T-cell (primary cell): ENCODE measurements around the gene NPFFR1. TPM values are rescaled to one million over a fixed set of nuclear protein-coding genes. Genes with fewer than 3 reads are reported as not detected.
"Not testable (repeated sequence)": the region's sequence is repeated elsewhere in the genome, so short reads cannot be mapped to it uniquely, and the experiment has no call there.

Experiments used
- ATAC-seq, 4 experiments: fragments of 200-7000 bp in 3 of 4; fragments of 150-1000 bp in 1 of 4; cut with Tn5 transposase; replicated peaks in 1 of 4; 1 replicate in 3 of 4; 2 replicates in 1 of 4; pipeline ENCODE4 v1.10.0; 2021; ENCODE audit warnings: moderate library complexity in 3 of 4, mild to moderate bottlenecking in 2 of 4, moderate number of reproducible peaks in 1 of 4
- CTCF ChIA-PET, 2 donors: fragments of 300-600 bp; sonication (Branson Sonifier 250); formaldehyde crosslinking; loops; one replicate each; lab custom pipeline; 2022; ENCODE audit warnings: antibody characterized with exemption in 2 of 2; lab: Charles Lee
- POLR2A ChIA-PET, 2 donors: fragments of 300-600 bp; sonication (Branson Sonifier 250); formaldehyde crosslinking; loops; one replicate each; lab custom pipeline; 2022; ENCODE audit warnings: antibody characterized with exemption in 2 of 2; lab: Charles Lee
- DNase-seq, 35 experiments: peaks; one replicate each; pipeline versions ENCODE4 v3.0.0 to v3.0.0-alpha.2; 2013 to 2023
- H3K27ac ChIP-seq: one replicate; pipeline ENCODE4 v1.5.1; 2013; ENCODE audit warnings: low read length
- H3K27me3 ChIP-seq, 2 experiments: replicated peaks in 1 of 2; 1 replicate in 1 of 2; 2 replicates in 1 of 2; pipeline versions ENCODE4 v1.6.1 to v1.7.0; 2013; ENCODE audit warnings: low read length in 1 of 2, mixed read lengths in 1 of 2; ENCODE audit not compliant: control insufficient read depth in 2 of 2, insufficient read depth in 2 of 2; ENCODE audit errors: extremely low read depth in 1 of 2
- H3K36me3 ChIP-seq, 2 donors: 1 replicate in 1 of 2; 2 replicates in 1 of 2; pipeline versions ENCODE4 v1.6.1 to v1.7.0; 2013; ENCODE audit warnings: low read length in 1 of 2; ENCODE audit not compliant: control insufficient read depth in 2 of 2, insufficient read depth in 1 of 2; ENCODE audit errors: extremely low read depth in 1 of 2
- H3K4me1 ChIP-seq, 2 experiments: 1 replicate in 1 of 2; 2 replicates in 1 of 2; pipeline versions ENCODE4 v1.6.1 to v1.7.0; 2013; ENCODE audit warnings: low read length in 2 of 2, mixed read lengths in 1 of 2; ENCODE audit not compliant: insufficient read depth in 2 of 2, control insufficient read depth in 1 of 2; ENCODE audit errors: extremely low read depth in 1 of 2
- H3K4me3 ChIP-seq, 2 donors: 1 replicate in 1 of 2; 2 replicates in 1 of 2; pipeline versions ENCODE4 v1.5.1 to v1.7.0; 2013; ENCODE audit warnings: mild to moderate bottlenecking in 2 of 2, low read length in 1 of 2, moderate library complexity in 1 of 2; ENCODE audit not compliant: control insufficient read depth in 1 of 2; ENCODE audit errors: extremely low read depth in 1 of 2
- H3K9me3 ChIP-seq: 2 replicates; pipeline ENCODE4 v1.7.0; 2013
- H3K27ac Mint-ChIP-seq, 2 donors: one replicate each; pipeline ENCODE4 v1.8.0; 2020 to 2021; ENCODE audit warnings: mild to moderate bottlenecking in 2 of 2, mixed read lengths in 2 of 2
- H3K27me3 Mint-ChIP-seq, 2 donors: one replicate each; pipeline ENCODE4 v1.8.0; 2021 to 2022; ENCODE audit warnings: mixed read lengths in 2 of 2
- H3K36me3 Mint-ChIP-seq: one replicate; pipeline ENCODE4 v1.8.0; 2021; ENCODE audit warnings: mixed read lengths
- H3K4me1 Mint-ChIP-seq, 3 donors: one replicate each; pipeline ENCODE4 v1.8.0; 2020 to 2022; ENCODE audit warnings: mixed read lengths in 3 of 3, mild to moderate bottlenecking in 1 of 3
- H3K4me3 Mint-ChIP-seq, 3 donors: one replicate each; pipeline ENCODE4 v1.8.0; 2020 to 2022; ENCODE audit warnings: mild to moderate bottlenecking in 3 of 3, mixed read lengths in 3 of 3, moderate library complexity in 3 of 3
- H3K9me3 Mint-ChIP-seq, 3 donors: one replicate each; pipeline ENCODE4 v1.8.0; 2020 to 2022; ENCODE audit warnings: mixed read lengths in 3 of 3
- WGBS: methylation state at CpG from one replicate; pipeline ENCODE4 v1.1.5; 2013; ENCODE audit warnings: missing lambda C conversion rate; ENCODE audit not compliant: insufficient coverage; 5-methylcytosine and 5-hydroxymethylcytosine counted together
- total RNA-seq, 35 experiments: library from RNA in 6 of 35; stranded (reverse) in 6 of 35; fragments of 120-200 nt in 1 of 35; gene quantifications; one replicate each; pipeline versions ENCODE4 v1.2.1 to v1.2.4 and lab custom pipeline; 2013 to 2026

NPFFR1 gene
- total RNA-seq, 5 donors from 2014 or later (not counting 1 experiment from before 2014, with no cell fraction given): not detected

- ChIA-PET CTCF (no interaction called here), POLR2A (no interaction called here)
- WGBS: 84% methylated on average over 6 of the region's 14 CpGs
- H3K36me3 ChIP-seq: no peaks in the 10 kb centered on the region
- peak overlapping the region in 1 of 3 donors; percentile 41 for H3K4me3 Mint-ChIP-seq
- peaks cover 0 to 11% of the 10 kb centered on the region in 2 experiments for H3K4me1 ChIP-seq
- H3K4me1 Mint-ChIP-seq: peaks cover 0 to 11% (median 8%) of the 10 kb centered on the region in 3 donors
- no peak overlapping the region for H3K27ac ChIP-seq
- H3K27ac Mint-ChIP-seq: no peak overlapping the region
- peaks cover 9 to 49% of the 10 kb centered on the region in 2 experiments for H3K27me3 ChIP-seq
- no peak overlapping the region for H3K4me3 ChIP-seq
- no peak for ATAC-seq
- no peak for DNase-seq
- no peaks in the 10 kb centered on the region for H3K9me3 ChIP-seq
- peaks cover 41 to 54% of the 10 kb centered on the region in 2 donors for H3K27me3 Mint-ChIP-seq
- no peaks in the 10 kb centered on the region for H3K36me3 Mint-ChIP-seq
- no peaks in the 10 kb centered on the region for H3K9me3 Mint-ChIP-seq
Measured at GRCh38 chr10:70253878-70254765, 29.7 kb downstream of the NPFFR1 start.

GRCh38 chr10:70250961-70251680 is 32.7 kb downstream of the NPFFR1 start:
- Histone ChIP-seq H3K4me1 (peaks cover 0 to 11% of the 10 kb centered on the region in 2 experiments), H3K4me3 (no peak overlapping the region), H3K27ac (no peak overlapping the region), H3K36me3 (no peaks in the 10 kb centered on the region), H3K9me3 (no peaks in the 10 kb centered on the region), H3K27me3 (peaks cover 8 to 37% of the 10 kb centered on the region in 2 experiments)
- Mint-ChIP-seq H3K27ac (no peak overlapping the region), H3K4me3 (no peak overlapping the region), H3K4me1 (peaks cover 0 to 8% (median 5%) of the 10 kb centered on the region in 3 donors), H3K36me3 (no peaks in the 10 kb centered on the region), H3K9me3 (no peaks in the 10 kb centered on the region), H3K27me3 (peaks cover 36 to 39% of the 10 kb centered on the region in 2 donors)
- ChIA-PET CTCF (interaction anchor here (0.5 to 0.6 kb wide), 2 partner anchors 9 to 1068 kb away, joined by 5 to 6 read pairs; partner anchors contain the start of gene SLC29A3 (in 1 of the 2)), POLR2A (interaction anchor here in 1 of 2 donors (0.5 kb wide), 1 partner anchor 13 kb away, joined by 4 read pairs; no protein-coding TSS in a partner anchor)
- WGBS: 88% methylated on average over 3 of the region's 11 CpGs
- DNase-seq (no peak), ATAC-seq (no peak)

GRCh38 chr10:70247360-70247759 is 36.4 kb downstream of the NPFFR1 start:
- Mint-ChIP-seq H3K4me1 (no peaks in the 10 kb centered on the region), H3K36me3 (no peaks in the 10 kb centered on the region), H3K27ac (no peak overlapping the region), H3K27me3 (peaks cover 11 to 27% of the 10 kb centered on the region in 2 donors), H3K4me3 (no peak overlapping the region), H3K9me3 (no peaks in the 10 kb centered on the region)
- H3K4me3 ChIP-seq: no peak overlapping the region
- H3K9me3 ChIP-seq: no peaks in the 10 kb centered on the region
- CTCF ChIA-PET: no interaction called here
- peaks cover 4 to 6% of the 10 kb centered on the region in 2 experiments for H3K27me3 ChIP-seq
- ATAC-seq: no peak
- no CpG with 5 or more reads among the region's 6 CpGs for WGBS
- H3K4me1 ChIP-seq: no peaks in the 10 kb centered on the region
- H3K27ac ChIP-seq: no peak overlapping the region
- POLR2A ChIA-PET: no interaction called here
- no peaks in the 10 kb centered on the region for H3K36me3 ChIP-seq
- no peak for DNase-seq

GRCh38 chr10:70241081-70241480 is 42.7 kb downstream of the NPFFR1 start:
- Histone ChIP-seq H3K36me3 (no peaks in the 10 kb centered on the region), H3K27me3 (no peaks in the 10 kb centered on the region), H3K9me3 (no peaks in the 10 kb centered on the region), H3K4me1 (no peaks in the 10 kb centered on the region), H3K27ac (no peak overlapping the region), H3K4me3 (no peak overlapping the region)
- H3K4me1 Mint-ChIP-seq: no peaks in the 10 kb centered on the region
- H3K27ac Mint-ChIP-seq: no peak overlapping the region
- H3K4me3 Mint-ChIP-seq: no peak overlapping the region
- H3K27me3 Mint-ChIP-seq: peaks cover 0 to 5% of the 10 kb centered on the region in 2 donors
- CTCF ChIA-PET: interaction anchor here in 1 of 2 donors (0.9 kb wide), 1 partner anchor 27 kb away, joined by 5 read pairs; no protein-coding TSS in a partner anchor
- DNase-seq (no peak), ATAC-seq (no peak)
- no peaks in the 10 kb centered on the region for H3K36me3 Mint-ChIP-seq
- H3K9me3 Mint-ChIP-seq: no peaks in the 10 kb centered on the region
- POLR2A ChIA-PET: no interaction called here
- 100% methylated on average over 1 of the region's 3 CpGs for whole genome bisulfite sequencing

GRCh38 chr10:70239986-70240385 is 43.8 kb downstream of the NPFFR1 start:
- H3K9me3 Mint-ChIP-seq, H3K27ac ChIP-seq, H3K36me3 Mint-ChIP-seq, H3K36me3 ChIP-seq, H3K4me1 ChIP-seq, ATAC-seq, H3K27ac Mint-ChIP-seq, POLR2A ChIA-PET, H3K27me3 ChIP-seq, H3K4me1 Mint-ChIP-seq, DNase-seq, H3K9me3 ChIP-seq, H3K27me3 Mint-ChIP-seq, H3K4me3 Mint-ChIP-seq, H3K4me3 ChIP-seq: not testable (repeated sequence)
- WGBS: 94% methylated on average over 19 of the region's 21 CpGs
- CTCF ChIA-PET: interaction anchor here in 1 of 2 donors (0.7 kb wide), 1 partner anchor 67 kb away, joined by 4 read pairs; no protein-coding TSS in a partner anchor
